Transverse colon (tissue), 4 donors: ENCODE data around the gene ADCY5.

Experiments
- CTCF ChIP-seq, 5 experiments: fragments of 200-600 bp in 3 of 5; fragments of 450-650 bp in 2 of 5; sonication (generic) in 3 of 5; IDR thresholded peaks; 1 replicate in 2 of 5; 2 replicates in 3 of 5; pipeline ENCODE4 v1.5.1; 2016 to 2017; ENCODE audit warnings: antibody characterized with exemption in 5 of 5, inconsistent platforms in 3 of 5, mild to moderate bottlenecking in 2 of 5, moderate library complexity in 1 of 5
- EP300 ChIP-seq: sonication (generic); formaldehyde crosslinking; IDR thresholded peaks from one replicate; pipeline ENCODE4 v1.6.1; 2017; ENCODE audit warnings: antibody characterized with exemption, low read depth
- POLR2A ChIP-seq: fragments of 450-650 bp; IDR thresholded peaks from one replicate; pipeline ENCODE4 v1.6.1; 2016; ENCODE audit warnings: antibody characterized with exemption, mild to moderate bottlenecking, moderate library complexity
- POLR2AphosphoS5 ChIP-seq, 3 donors: sonication (generic); formaldehyde crosslinking; IDR thresholded peaks; one replicate each; pipeline ENCODE4 v1.6.1; 2016; ENCODE audit warnings: antibody characterized with exemption in 3 of 3

- no peak for TF ChIP-seq CTCF (IDR thresholded peaks at IDR 0.05)
- TF ChIP-seq POLR2A, result no peak
- TF ChIP-seq EP300, result no peak
- TF ChIP-seq POLR2AphosphoS5 (IDR thresholded peaks at IDR 0.05), result no peak
Observed at GRCh38 chr3:123310741-123311140, 138.1 kb downstream of the ADCY5 start.
